Measurements from ENCODE around the gene ATP8A2. TPM values are rescaled to one million over a fixed set of nuclear protein-coding genes. Genes with fewer than 3 reads are reported as not detected.
"Not testable (repeated sequence)": the region's sequence is repeated elsewhere in the genome, so short reads cannot be mapped to it uniquely, and the experiment has no call there.

The ATP8A2 gene
- polyA plus RNA-seq, 1 donor from 2014 or later, result 11.9 TPM

DNA sequence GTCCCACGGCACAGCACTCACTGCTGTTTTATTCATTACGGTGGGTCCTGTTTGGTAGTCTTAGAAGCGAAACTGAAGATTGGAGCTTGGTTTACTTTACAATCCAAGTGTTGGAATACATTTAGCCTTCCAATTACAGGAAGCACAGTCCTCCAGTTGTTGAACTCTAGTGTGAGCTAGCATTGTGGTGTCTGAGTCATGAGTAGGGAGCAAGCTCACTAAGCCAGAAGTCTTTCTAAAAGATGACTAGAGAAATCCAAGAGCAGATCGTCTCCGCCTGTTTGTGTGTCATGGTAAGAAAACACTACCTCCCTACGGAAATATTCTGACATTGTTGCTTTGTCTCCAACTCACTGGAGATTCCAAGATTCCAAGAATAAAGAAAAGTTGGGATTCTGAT lies 690.2 kb downstream of the ATP8A2 start:
- H3K79me2 ChIP-seq (replicated peaks; ENCODE audit: insufficient read depth, low read length), result no peaks in the 10 kb centered on the region
- H3K27ac ChIP-seq (ENCODE audit: low read length), result no peak overlapping the region
- no peaks in the 10 kb centered on the region for H3F3A ChIP-seq (ENCODE audit: insufficient read depth, low read length, poor library complexity, severe bottlenecking)
- no peak overlapping the region for H2AFZ ChIP-seq (ENCODE audit: low read depth, low read length)
- H3K9ac ChIP-seq (ENCODE audit: low read length), result no peak overlapping the region
- no peaks in the 10 kb centered on the region for H3K9me3 ChIP-seq (ENCODE audit: low read length)
- H3K4me2 ChIP-seq (ENCODE audit: low read length), result no peak overlapping the region
- TF ChIP-seq RAD21 (conservative IDR thresholded peaks at IDR 0.05) (no peak), EZH2 (IDR thresholded peaks at IDR 0.05; ENCODE audit: borderline replicate concordance, insufficient read depth, low read length, poor library complexity, severe bottlenecking) (no peak), SMC3 (conservative IDR thresholded peaks at IDR 0.05; ENCODE audit: poor library complexity) (no peak), TAF1 (IDR thresholded peaks at IDR 0.05; ENCODE audit: low read depth) (no peak), MXI1 (conservative IDR thresholded peaks at IDR 0.05; ENCODE audit: poor library complexity, severe bottlenecking) (no peak), POLR2AphosphoS5 (IDR thresholded peaks at IDR 0.05) (no peak), CTCF (IDR thresholded peaks at IDR 0.05; ENCODE audit: poor library complexity, severe bottlenecking) (no peak), EP300 (conservative IDR thresholded peaks at IDR 0.05; ENCODE audit: poor library complexity, severe bottlenecking) (no peak)
- TF ChIP-seq, protein P1, sequence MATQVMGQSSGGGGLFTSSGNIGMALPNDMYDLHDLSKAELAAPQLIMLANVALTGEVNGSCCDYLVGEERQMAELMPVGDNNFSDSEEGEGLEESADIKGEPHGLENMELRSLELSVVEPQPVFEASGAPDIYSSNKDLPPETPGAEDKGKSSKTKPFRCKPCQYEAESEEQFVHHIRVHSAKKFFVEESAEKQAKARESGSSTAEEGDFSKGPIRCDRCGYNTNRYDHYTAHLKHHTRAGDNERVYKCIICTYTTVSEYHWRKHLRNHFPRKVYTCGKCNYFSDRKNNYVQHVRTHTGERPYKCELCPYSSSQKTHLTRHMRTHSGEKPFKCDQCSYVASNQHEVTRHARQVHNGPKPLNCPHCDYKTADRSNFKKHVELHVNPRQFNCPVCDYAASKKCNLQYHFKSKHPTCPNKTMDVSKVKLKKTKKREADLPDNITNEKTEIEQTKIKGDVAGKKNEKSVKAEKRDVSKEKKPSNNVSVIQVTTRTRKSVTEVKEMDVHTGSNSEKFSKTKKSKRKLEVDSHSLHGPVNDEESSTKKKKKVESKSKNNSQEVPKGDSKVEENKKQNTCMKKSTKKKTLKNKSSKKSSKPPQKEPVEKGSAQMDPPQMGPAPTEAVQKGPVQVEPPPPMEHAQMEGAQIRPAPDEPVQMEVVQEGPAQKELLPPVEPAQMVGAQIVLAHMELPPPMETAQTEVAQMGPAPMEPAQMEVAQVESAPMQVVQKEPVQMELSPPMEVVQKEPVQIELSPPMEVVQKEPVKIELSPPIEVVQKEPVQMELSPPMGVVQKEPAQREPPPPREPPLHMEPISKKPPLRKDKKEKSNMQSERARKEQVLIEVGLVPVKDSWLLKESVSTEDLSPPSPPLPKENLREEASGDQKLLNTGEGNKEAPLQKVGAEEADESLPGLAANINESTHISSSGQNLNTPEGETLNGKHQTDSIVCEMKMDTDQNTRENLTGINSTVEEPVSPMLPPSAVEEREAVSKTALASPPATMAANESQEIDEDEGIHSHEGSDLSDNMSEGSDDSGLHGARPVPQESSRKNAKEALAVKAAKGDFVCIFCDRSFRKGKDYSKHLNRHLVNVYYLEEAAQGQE (IDR thresholded peaks at IDR 0.05; ENCODE audit: borderline replicate concordance), result no peak
- no peaks in the 10 kb centered on the region for H3K27me3 ChIP-seq (ENCODE audit: insufficient read depth, low read depth, low read length)
- no peaks in the 10 kb centered on the region for H4K20me1 ChIP-seq (ENCODE audit: insufficient read depth)
- no peak overlapping the region for H3K4me3 ChIP-seq (ENCODE audit: low read length)
- H3K9me2 ChIP-seq (ENCODE audit: insufficient read depth, low read length), result no peaks in the 10 kb centered on the region
- no peaks in the 10 kb centered on the region for H3K36me3 ChIP-seq (ENCODE audit: insufficient read depth, low read length)

- no peaks in the 10 kb centered on the region for H3K36me3 ChIP-seq (ENCODE audit: insufficient read depth, low read length)
- H2AFZ ChIP-seq (ENCODE audit: low read depth, low read length), result no peak overlapping the region
- no peak overlapping the region for H3K4me2 ChIP-seq (ENCODE audit: low read length)
- H3K27ac ChIP-seq (ENCODE audit: low read length), result no peak overlapping the region
- no peaks in the 10 kb centered on the region for H3F3A ChIP-seq (ENCODE audit: insufficient read depth, low read length, poor library complexity, severe bottlenecking)
- no peaks in the 10 kb centered on the region for H3K27me3 ChIP-seq (ENCODE audit: insufficient read depth, low read depth, low read length)
- H4K20me1 ChIP-seq (ENCODE audit: insufficient read depth), result no peaks in the 10 kb centered on the region
- H3K9ac ChIP-seq (ENCODE audit: low read length), result no peak overlapping the region
- no peaks in the 10 kb centered on the region for H3K9me2 ChIP-seq (ENCODE audit: insufficient read depth, low read length)
- no peaks in the 10 kb centered on the region for H3K79me2 ChIP-seq (replicated peaks; ENCODE audit: insufficient read depth, low read length)
- no peak overlapping the region for H3K4me3 ChIP-seq (ENCODE audit: low read length)
- H3K9me3 ChIP-seq (ENCODE audit: low read length), result no peaks in the 10 kb centered on the region
- no peak for TF ChIP-seq MXI1 (conservative IDR thresholded peaks at IDR 0.05; ENCODE audit: poor library complexity, severe bottlenecking)
- TF ChIP-seq SMC3 (conservative IDR thresholded peaks at IDR 0.05; ENCODE audit: poor library complexity), result peak; percentile 94
- TF ChIP-seq RAD21 (conservative IDR thresholded peaks at IDR 0.05), result peak; percentile 89
- peak; percentile 86 for TF ChIP-seq CTCF (IDR thresholded peaks at IDR 0.05; ENCODE audit: poor library complexity, severe bottlenecking)
- TF ChIP-seq EZH2 (IDR thresholded peaks at IDR 0.05; ENCODE audit: borderline replicate concordance, insufficient read depth, low read length, poor library complexity, severe bottlenecking), result no peak
These were observed 691.2 kb downstream of the ATP8A2 start for GRCh38 chr13:26062853-26063444.

GRCh38 chr13:26066492-26066891 lies 694.7 kb downstream of the ATP8A2 start:
- H3K4me3 ChIP-seq (ENCODE audit: low read length); H3K27ac ChIP-seq (ENCODE audit: low read length); H3K27me3 ChIP-seq (ENCODE audit: insufficient read depth, low read depth, low read length); H3K4me2 ChIP-seq (ENCODE audit: low read length); H4K20me1 ChIP-seq (ENCODE audit: insufficient read depth); H3F3A ChIP-seq (ENCODE audit: insufficient read depth, low read length, poor library complexity, severe bottlenecking); H3K79me2 ChIP-seq (replicated peaks; ENCODE audit: insufficient read depth, low read length); H2AFZ ChIP-seq (ENCODE audit: low read depth, low read length); H3K9me3 ChIP-seq (ENCODE audit: low read length); H3K9me2 ChIP-seq (ENCODE audit: insufficient read depth, low read length); H3K36me3 ChIP-seq (ENCODE audit: insufficient read depth, low read length); H3K9ac ChIP-seq (ENCODE audit: low read length): not testable (repeated sequence)
